Stimulated activated CD8-positive, alpha-beta memory T cell treated with anti-CD3 and anti-CD28 coated beads, Interleukin-12 subunit alpha, Interleukin-12 subunit beta, amount 100 ng/mL, for 24 hours (primary cell): ENCODE results near the gene MISP3.

ENCODE experiments used
- DNase-seq: peaks from one replicate; pipeline ENCODE4 v3.0.0-alpha.2; 2020; ENCODE audit errors: extremely low read depth

The MISP3 gene

GRCh38 chr19:14080887-14081796 lies 8.6 kb downstream of the MISP3 start:
- peak; percentile 95 for DNase-seq

GRCh38 chr19:14081797-14082674 lies 9.4 kb downstream of the MISP3 start:
- DNase-seq: no peak

DNA sequence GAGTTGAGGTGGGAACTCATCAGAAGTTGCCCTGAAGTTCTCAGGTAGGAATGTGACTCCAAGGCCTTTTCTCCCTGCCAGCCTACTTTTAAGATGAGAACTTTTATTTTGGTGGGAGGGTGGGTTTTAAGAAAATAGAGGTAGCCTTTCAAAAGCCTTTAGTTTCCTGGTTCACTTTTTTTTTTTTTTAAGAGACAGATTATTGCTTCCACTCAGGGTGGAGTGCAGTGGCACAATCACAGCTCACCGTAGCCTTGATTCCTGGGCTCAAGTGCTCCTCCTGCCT lies 10.0 kb downstream of the MISP3 start:
- no peak for DNase-seq

GRCh38 chr19:14085309-14085995 lies 12.9 kb downstream of the MISP3 start, which contains the start of gene C19orf67:
TSS of gene C19orf67 (minus strand) at chr19:14085783. CDS start at chr19:14085627, 156 bp downstream.
- DNase-seq: no peak

GRCh38 chr19:14086098-14086497 lies 13.5 kb downstream of the MISP3 start:
- DNase-seq: no peak

DNA sequence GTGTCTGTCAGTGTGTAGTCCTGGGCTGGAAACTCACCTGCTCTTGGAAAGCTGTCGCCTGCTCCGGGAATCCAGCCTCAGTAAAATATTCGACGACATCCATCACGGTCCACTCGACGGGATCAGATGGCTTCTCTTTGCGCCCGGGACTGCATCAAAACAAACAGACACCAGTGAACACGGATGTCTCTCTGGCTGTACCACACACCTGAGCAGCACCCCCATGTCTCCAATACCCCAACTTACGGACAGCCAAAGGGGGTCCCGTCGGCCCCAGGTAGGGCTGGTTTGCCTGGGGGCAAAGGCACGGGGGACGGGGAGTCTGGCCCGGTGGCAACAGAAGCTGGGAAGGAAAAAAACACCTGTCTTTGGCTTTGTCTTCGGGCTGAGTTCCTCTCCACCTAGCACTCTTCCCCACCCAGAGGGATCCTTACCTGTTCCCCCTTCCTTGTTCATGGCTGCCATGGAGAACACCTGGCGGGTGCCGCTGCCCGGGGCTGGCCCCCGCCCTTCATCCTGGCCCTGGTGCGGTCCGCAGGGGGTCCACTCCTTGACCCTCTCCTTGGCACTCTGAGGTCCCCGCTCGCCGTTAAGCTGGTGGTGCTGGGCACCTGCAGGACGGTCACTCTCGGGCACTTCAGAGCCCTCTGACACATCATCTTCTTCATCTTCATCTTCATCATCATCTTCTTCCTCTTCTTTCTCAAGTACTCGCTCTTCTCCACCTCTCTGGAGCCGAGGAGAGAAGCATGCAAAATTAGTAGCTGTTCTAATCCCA lies 16.2 kb downstream of the MISP3 start:
- no peak for DNase-seq

DNA sequence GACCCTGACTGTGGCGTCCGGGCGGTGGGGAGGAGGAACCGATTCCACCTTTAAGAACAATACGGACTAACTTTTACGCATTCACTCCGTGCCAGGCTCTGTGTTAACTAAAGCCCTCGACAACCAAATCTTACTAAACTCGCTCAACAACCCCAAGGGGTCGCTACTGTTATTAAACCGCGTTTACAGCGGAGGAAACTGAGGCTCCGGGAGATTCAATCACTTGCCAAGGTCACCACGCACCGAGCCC lies 16.8 kb downstream of the MISP3 start:
- no peak for DNase-seq

- DNase-seq: no peak
Measured at GRCh38 chr19:14089662-14090508, 17.3 kb downstream of the MISP3 start.

- peak; percentile 76 for DNase-seq
Measured at GRCh38 chr19:14090509-14091080, 18.0 kb downstream of the MISP3 start, which contains the start of gene SAMD1. TSS of gene SAMD1 (minus strand) at chr19:14090751.

- DNase-seq: no peak
Measured at GRCh38 chr19:14091081-14091812, 18.7 kb downstream of the MISP3 start.

DNA sequence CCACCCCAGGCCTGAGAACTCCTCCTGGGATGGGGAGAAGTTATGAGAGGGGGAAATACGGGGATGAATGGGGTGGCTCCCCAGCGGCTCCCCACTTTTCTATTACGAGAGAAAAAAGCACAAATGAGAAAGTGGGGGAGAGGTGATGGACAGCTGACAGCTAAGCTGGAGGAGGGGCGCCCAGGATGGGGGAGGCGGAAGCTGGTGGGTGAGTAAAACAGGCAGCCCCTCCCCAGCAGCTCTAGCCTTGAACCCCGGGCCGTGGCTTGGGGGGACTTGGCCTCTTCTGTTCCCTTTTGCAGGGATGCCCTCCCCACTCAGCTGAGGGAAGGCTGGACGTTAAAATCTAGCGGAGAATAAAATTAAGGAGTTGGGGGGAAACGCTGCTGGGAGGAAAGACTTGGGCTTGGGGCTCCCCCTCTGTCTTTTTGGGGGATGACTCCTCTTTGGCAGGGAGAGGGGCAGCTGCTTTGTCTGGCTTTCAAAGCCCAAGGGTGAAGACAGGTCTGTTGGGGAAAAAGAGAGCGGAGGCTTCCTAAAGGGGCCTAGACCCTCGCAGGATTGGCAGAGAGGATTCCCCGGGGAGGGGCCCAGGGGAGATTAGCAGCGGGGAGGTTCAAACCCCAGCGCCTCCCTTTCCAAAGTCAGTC lies 19.4 kb downstream of the MISP3 start:
- DNase-seq: no peak

- DNase-seq: no peak
Measured at GRCh38 chr19:14093117-14093823, 20.7 kb downstream of the MISP3 start.

DNA sequence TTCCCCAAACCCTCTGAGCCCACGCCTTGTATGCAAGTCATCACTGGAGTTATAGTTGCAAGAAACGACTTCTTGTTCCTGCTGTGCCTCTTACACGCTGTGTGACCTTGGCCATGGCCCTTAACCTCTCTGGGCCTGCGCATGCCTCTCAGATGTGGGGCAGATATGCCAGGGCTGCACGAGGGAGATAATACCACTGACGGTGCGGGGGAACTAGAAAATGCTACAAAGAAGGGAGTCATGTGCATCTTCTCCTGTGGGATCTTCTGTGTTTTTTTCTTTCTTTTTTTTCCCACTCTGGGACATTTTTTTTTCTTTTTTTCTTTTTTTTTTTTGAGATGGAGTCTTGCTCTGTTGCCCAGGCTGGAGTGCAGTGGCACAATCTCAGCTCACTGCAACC lies 22.3 kb downstream of the MISP3 start:
- DNase-seq: no peak

GRCh38 chr19:14096272-14096992 lies 23.8 kb downstream of the MISP3 start:
- no peak for DNase-seq

DNA sequence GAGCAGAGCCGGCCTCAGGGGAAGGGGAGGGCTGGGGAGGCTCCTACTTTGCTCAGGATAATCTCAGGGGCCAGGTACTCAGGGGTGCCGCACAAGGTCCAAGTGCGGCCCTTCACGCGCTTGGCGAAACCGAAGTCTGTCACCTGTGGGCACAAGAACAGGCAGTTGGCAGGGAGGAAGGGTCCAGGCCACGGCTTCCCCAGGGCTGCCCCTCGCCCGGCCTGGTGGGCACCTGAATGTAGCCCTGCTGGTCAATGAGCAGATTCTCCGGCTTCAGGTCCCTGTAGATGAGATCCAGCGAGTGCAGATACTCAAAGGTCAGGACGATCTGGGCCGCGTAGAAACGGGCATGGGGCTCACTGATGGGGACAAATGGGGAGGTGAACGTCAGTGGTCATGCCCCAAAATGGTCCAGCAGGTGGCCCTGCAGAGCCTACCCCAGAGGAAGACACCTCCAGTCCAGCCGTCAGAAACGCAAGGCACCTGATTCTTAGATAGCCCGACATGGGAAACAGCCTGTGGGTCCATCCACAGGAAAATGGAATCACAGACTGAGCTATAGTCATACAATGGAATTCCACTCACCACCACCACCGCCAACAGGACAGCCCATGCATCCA lies 25.1 kb downstream of the MISP3 start:
- no peak for DNase-seq

GRCh38 chr19:14101003-14101545 lies 28.5 kb downstream of the MISP3 start:
- DNase-seq: no peak

- no peak for DNase-seq
Measured at GRCh38 chr19:14102102-14102696, 29.6 kb downstream of the MISP3 start.
